GM12801 (cell line): ENCODE data around the gene ZDHHC14.

Experiments used
- CTCF ChIP-seq: IDR thresholded peaks from one replicate; pipeline ENCODE4 v1.5.1; 2011; ENCODE audit warnings: control low read depth; ENCODE audit not compliant: insufficient read length; ENCODE audit errors: extremely low read depth

The ZDHHC14 gene

DNA sequence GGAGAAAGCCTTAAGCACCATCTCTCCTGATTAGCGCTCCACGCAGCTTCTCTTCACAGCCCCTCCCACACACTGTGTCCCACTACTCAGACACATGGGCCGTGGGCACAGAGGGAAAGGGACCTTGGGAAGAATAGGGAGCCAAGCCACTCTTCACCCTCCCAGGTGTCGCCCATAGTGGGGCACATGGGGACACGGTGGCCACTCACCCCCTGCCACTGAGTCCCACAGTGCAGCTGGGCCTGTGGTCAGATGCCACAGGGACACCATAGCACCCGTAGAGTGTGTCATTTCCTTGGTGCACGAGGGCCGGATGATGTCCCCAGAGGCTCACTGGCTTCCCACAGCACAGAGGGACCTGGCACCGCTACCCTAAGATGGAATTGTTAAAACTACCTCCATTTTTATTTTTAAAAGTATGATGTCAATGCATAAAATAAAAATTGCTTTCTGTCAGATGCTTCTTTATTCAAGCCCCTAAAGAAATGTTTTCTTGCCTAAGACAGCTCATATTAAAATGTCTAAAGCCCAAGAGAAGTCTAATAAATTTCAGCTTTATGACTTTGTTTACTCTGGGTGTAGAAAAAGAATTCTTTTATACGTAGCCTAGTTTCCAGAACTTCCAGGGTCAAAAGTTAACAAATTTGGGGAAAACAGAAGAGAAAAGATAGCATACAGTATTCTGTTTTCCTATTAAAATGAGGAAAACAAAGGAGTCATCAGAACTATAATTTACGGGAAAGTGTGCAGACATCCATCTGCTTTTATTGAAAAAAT lies 251.0 kb downstream of the ZDHHC14 start:
- no peak for TF ChIP-seq CTCF

GRCh38 chr6:157632821-157633220 lies 251.8 kb downstream of the ZDHHC14 start:
- no peak for TF ChIP-seq CTCF

DNA sequence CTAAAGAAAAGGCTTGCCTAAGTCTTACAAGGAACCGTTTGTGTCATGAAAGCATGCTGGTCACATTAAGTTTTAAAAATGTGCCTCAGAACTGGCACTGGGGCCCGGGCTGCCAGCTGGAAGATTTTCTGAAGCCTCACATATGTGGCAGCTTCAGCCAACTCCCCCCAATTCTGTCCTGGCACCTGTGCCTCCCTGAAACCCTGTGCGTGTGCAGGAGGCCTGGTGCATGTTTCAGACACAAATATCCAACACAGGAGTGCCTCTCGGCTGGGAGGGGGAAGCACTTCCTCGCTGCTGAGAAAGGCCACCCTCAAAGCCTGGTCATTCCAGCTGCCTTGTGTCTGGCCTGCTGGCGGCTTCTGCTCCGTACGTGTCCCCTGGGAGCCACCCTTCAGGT lies 253.6 kb downstream of the ZDHHC14 start:
- no peak for TF ChIP-seq CTCF

GRCh38 chr6:157635388-157636244 lies 254.6 kb downstream of the ZDHHC14 start:
- no peak for TF ChIP-seq CTCF

- TF ChIP-seq CTCF = no peak
Measured at GRCh38 chr6:157637516-157637915, 256.5 kb downstream of the ZDHHC14 start.

DNA sequence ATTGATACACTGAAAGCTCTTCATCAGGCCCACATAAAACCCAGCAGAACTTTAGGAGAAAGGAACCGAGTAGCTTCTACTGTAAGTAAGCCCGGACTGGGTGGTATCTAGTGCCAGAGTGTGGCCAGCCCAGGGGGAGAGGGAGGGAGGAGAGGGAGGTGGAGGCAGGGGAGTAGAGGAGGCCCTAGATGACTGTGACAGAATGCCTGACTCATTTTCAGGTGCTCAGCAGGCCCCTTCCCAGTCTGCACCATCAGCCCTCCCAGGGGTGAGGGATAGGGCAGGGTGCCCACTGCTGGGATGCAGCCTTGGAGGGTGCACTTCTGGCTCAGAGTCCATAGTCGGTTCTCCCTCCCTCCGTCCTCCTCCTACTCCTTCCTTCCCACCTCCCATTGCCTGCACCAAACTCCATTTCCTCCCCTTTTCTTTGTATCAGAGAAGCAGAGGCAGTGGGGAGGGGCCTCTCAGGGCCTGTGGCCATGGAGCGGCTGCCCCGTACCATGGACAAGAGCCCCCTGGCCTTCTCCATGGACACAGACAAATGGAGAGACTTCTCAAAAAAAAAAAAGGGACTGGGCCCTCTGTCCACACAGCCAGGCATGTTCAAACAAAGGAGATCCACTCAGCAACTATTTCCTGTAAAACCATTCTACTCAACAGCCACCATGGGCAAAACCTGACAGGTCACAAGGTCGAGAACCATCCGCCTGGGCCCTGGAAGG lies 257.1 kb downstream of the ZDHHC14 start:
- no peak for TF ChIP-seq CTCF

- no peak for TF ChIP-seq CTCF
Measured at GRCh38 chr6:157638779-157639178, 257.8 kb downstream of the ZDHHC14 start.
